ENCODE data around the gene MPDU1. TPM values are rescaled to one million over a fixed set of nuclear protein-coding genes. Genes with fewer than 3 reads are reported as not detected.

The MPDU1 gene
- total RNA-seq, 1 donor, result 64.1 TPM

DNA sequence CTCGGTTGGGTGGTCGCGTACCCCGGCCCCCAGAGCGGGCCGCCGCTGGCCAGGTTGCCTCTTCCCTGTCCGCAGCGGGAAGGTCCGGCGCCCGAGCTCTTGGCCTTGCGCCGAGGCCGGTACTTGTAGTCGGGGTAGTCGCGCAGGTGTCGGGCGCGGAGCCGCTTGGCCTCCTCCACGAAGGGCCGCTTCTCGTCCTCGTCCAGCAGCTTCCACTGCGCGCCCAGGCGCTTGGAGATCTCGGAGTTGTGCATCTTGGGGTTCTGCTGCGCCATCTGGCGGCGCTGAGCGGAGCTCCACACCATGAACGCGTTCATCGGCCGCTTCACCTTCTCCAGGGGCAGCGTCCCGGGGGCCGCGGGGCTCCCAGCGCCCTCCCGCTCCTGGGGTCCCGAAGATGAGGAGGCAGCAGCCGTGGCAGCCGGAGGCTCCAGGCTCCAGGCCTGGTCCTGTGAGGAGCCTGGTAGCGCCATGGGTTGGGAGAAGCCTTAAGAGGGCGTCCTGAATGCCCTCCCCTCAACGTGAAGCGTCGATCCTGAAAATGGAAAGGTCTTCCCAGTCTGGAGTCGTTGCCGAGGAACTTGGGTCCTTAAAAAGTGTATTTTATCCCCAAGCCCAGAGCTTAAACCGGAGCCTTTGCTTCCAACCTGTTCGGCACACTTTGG is 5.7 kb downstream of the MPDU1 start:
- DNase-seq (ENCODE audit: insufficient read length, low spot score, missing footprints), result peak; percentile 98
- Histone ChIP-seq H3K27me3 (ENCODE audit: insufficient read depth, low read length) (no peaks in the 10 kb centered on the region), H4K20me1 (ENCODE audit: insufficient read depth, low read length) (peaks cover 19% of the 10 kb centered on the region), H3K9me3 (ENCODE audit: low read depth, low read length) (no peaks in the 10 kb centered on the region), H3K27ac (ENCODE audit: low read depth, low read length) (peak overlapping the region; percentile 2), H2AFZ (ENCODE audit: low read length) (no peak overlapping the region), H3K4me3 (ENCODE audit: insufficient read depth, low read length) (peak overlapping the region; percentile 15), H3K36me3 (ENCODE audit: insufficient read depth, low read length) (peaks cover 48% of the 10 kb centered on the region), H3K4me1 (ENCODE audit: insufficient read depth, low read length) (peaks cover 41% of the 10 kb centered on the region), H3K79me2 (ENCODE audit: insufficient read depth, low read length) (peaks cover 27% of the 10 kb centered on the region), H3K4me2 (ENCODE audit: insufficient read depth, low read length) (peak overlapping the region; percentile 56)
- TF ChIP-seq, protein P1, sequence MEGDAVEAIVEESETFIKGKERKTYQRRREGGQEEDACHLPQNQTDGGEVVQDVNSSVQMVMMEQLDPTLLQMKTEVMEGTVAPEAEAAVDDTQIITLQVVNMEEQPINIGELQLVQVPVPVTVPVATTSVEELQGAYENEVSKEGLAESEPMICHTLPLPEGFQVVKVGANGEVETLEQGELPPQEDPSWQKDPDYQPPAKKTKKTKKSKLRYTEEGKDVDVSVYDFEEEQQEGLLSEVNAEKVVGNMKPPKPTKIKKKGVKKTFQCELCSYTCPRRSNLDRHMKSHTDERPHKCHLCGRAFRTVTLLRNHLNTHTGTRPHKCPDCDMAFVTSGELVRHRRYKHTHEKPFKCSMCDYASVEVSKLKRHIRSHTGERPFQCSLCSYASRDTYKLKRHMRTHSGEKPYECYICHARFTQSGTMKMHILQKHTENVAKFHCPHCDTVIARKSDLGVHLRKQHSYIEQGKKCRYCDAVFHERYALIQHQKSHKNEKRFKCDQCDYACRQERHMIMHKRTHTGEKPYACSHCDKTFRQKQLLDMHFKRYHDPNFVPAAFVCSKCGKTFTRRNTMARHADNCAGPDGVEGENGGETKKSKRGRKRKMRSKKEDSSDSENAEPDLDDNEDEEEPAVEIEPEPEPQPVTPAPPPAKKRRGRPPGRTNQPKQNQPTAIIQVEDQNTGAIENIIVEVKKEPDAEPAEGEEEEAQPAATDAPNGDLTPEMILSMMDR (IDR thresholded peaks at IDR 0.05; ENCODE audit: extremely low read depth, low read depth, low read length), result peak; percentile 77

DNA sequence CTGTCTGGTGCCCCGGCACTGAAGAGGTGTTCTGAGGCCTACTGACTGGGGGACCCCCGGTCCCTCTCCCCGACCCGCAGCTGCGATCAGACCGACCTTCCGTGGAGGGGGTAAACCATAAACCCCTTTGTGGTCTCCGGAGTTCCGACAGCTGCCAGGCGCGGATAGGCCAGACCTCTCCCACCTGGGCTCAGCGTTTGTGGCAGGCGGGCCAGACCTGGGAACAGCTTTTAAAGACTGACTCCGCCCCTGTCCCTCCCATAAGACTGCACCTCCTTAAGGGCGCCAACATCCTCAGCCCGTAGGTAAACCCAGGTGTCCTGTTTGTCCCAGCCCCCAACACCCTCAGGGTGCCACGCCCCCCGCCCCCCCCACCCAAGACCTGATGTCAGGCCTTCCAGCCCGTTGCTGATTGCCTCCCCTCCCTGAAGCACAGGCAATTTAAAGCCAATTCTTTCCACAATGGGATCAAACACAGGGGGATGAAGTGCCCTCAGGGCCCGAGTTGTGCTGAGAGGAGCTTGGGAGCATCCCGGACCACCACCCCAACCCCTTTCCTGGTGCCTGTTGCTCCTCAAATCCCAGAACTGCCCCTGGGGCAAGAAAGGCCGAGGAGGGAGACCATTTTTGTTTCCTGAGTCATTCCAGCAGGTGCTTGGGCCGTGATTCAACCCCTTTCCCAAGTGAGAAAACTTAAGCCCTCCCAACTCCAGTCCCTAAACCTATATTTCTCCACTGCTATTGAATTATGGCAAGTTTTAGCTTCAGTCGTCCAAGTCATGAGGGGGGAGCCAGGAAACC is 6.4 kb downstream of the MPDU1 start, which contains the start of gene SOX15:
SOX15 (minus strand) TSS at position 204 of the 801 bp plus-strand sequence. CDS start 418 bp downstream, outside the sequence.
- TF ChIP-seq, protein P1 (IDR thresholded peaks at IDR 0.05; ENCODE audit: extremely low read depth, low read depth, low read length), result no peak
- no peak within 1 kb of the TSS for H2AFZ ChIP-seq (ENCODE audit: low read length)
- H3K36me3 ChIP-seq (ENCODE audit: insufficient read depth, low read length), result peaks cover 54% of the 10 kb centered on the region
- H3K27me3 ChIP-seq (ENCODE audit: insufficient read depth, low read length), result no peaks in the 10 kb centered on the region
- DNase-seq (ENCODE audit: insufficient read length, low spot score, missing footprints), result peak; percentile 96
- peak within 1 kb of the TSS; percentile 15 for H3K4me3 ChIP-seq (ENCODE audit: insufficient read depth, low read length)
- peak within 1 kb of the TSS; percentile 56 for H3K4me2 ChIP-seq (ENCODE audit: insufficient read depth, low read length)
- peaks cover 21% of the 10 kb centered on the region for H3K79me2 ChIP-seq (ENCODE audit: insufficient read depth, low read length)
- H3K9me3 ChIP-seq (ENCODE audit: low read depth, low read length), result no peaks in the 10 kb centered on the region
- H3K4me1 ChIP-seq (ENCODE audit: insufficient read depth, low read length), result peaks cover 36% of the 10 kb centered on the region
- peak within 1 kb of the TSS; percentile 57 for H3K27ac ChIP-seq (ENCODE audit: low read depth, low read length)
- H4K20me1 ChIP-seq (ENCODE audit: insufficient read depth, low read length), result peaks cover 19% of the 10 kb centered on the region

DNA sequence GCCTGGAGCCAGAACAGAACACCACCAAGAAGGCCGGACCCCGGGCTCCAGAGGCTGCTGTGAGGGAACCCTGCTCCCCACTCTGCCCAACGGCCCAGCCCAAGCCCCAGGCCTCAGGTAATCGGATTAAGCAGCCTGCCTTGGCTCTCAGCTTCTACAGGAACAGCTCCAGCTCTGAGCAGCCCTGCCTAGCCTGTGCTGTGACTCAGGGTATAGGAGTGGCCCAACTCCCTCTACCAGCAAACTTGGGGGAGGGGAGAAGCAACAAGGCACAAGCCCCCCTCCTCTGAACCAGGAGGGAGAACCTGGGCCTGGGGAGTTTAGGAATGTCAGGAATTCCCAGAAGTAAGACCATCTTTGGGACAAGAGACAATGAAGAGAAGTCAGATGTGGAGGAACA is 7.1 kb downstream of the MPDU1 start:
- H3K4me2 ChIP-seq (ENCODE audit: insufficient read depth, low read length), result no peak overlapping the region

More for the DNA sequence above, 7.1 kb downstream of the MPDU1 start:
- H3K4me3 ChIP-seq (ENCODE audit: insufficient read depth, low read length), result no peak overlapping the region
- H3K36me3 ChIP-seq (ENCODE audit: insufficient read depth, low read length), result peaks cover 56% of the 10 kb centered on the region
- H3K79me2 ChIP-seq (ENCODE audit: insufficient read depth, low read length), result peaks cover 14% of the 10 kb centered on the region
- H3K9me3 ChIP-seq (ENCODE audit: low read depth, low read length), result no peaks in the 10 kb centered on the region
- H3K4me1 ChIP-seq (ENCODE audit: insufficient read depth, low read length), result peaks cover 36% of the 10 kb centered on the region
- DNase-seq (ENCODE audit: insufficient read length, low spot score, missing footprints), result peak; percentile 98
- no peak overlapping the region for H2AFZ ChIP-seq (ENCODE audit: low read length)
- H3K27me3 ChIP-seq (ENCODE audit: insufficient read depth, low read length), result no peaks in the 10 kb centered on the region
- peak overlapping the region; percentile 57 for H3K27ac ChIP-seq (ENCODE audit: low read depth, low read length)
- TF ChIP-seq, protein P1 (IDR thresholded peaks at IDR 0.05; ENCODE audit: extremely low read depth, low read depth, low read length), result no peak
- H4K20me1 ChIP-seq (ENCODE audit: insufficient read depth, low read length), result peaks cover 19% of the 10 kb centered on the region

Measured in osteoblast (primary cell).